PC-9 (cell line): Measurements from ENCODE around the gene NPSR1. TPM values are rescaled to one million over a fixed set of nuclear protein-coding genes. Genes with fewer than 3 reads are reported as not detected.

Experiments used
- BruUV-seq: library from RNA; stranded (reverse); fragments of 400-500 nt; replicated peaks from 2 replicates; lab custom pipeline; 2021; lab: Mats Ljungman, UMichigan
- CTCF ChIA-PET: fragments of 300-600 bp; sonication (Branson Sonifier 250); formaldehyde crosslinking; loops from one replicate; lab custom pipeline; 2022; ENCODE audit warnings: antibody characterized with exemption; lab: Charles Lee
- POLR2A ChIA-PET: fragments of 300-600 bp; sonication (Branson Sonifier 250); formaldehyde crosslinking; loops from one replicate; lab custom pipeline; 2022; ENCODE audit warnings: antibody characterized with exemption; ENCODE audit not compliant: unreplicated experiment; lab: Charles Lee
- DNase-seq, 2 experiments: peaks; one replicate each; pipeline versions ENCODE4 v3.0.0 to v3.0.0-alpha.2; 2015 to 2022; ENCODE audit warnings: mixed read lengths in 1 of 2
- H2AFZ ChIP-seq: fragments of 200-600 bp; sonication (generic); 2 replicates; pipeline ENCODE4 v1.8.1; 2017; ENCODE audit warnings: antibody characterized with exemption
- H3F3A ChIP-seq: fragments of 200-600 bp; sonication (generic); 2 replicates; pipeline ENCODE4 v1.8.1; 2017; ENCODE audit warnings: antibody characterized with exemption, mild to moderate bottlenecking, low read depth; ENCODE audit not compliant: insufficient read depth
- H3K27ac ChIP-seq: fragments of 200-600 bp; sonication (generic); 2 replicates; pipeline ENCODE4 v1.6.1; 2016; ENCODE audit warnings: mixed run types
- H3K27me3 ChIP-seq: fragments of 200-600 bp; sonication (generic); 2 replicates; pipeline ENCODE4 v1.6.1; 2016; ENCODE audit warnings: low read depth, mixed run types; ENCODE audit not compliant: insufficient read depth
- H3K36me3 ChIP-seq: fragments of 200-600 bp; sonication (generic); 2 replicates; pipeline ENCODE4 v1.6.1; 2016; ENCODE audit warnings: low read depth, mixed run types
- H3K4me1 ChIP-seq: fragments of 200-600 bp; sonication (generic); replicated peaks from 2 replicates; pipeline ENCODE4 v1.6.1; 2016; ENCODE audit warnings: mixed run types; ENCODE audit not compliant: insufficient read depth
- H3K4me2 ChIP-seq: fragments of 200-600 bp; sonication (generic); 2 replicates; pipeline ENCODE4 v1.6.1; 2017; ENCODE audit warnings: mixed run types
- H3K4me3 ChIP-seq: fragments of 200-600 bp; sonication (generic); 2 replicates; pipeline ENCODE4 v1.6.1; 2016; ENCODE audit warnings: mixed run types
- H3K79me2 ChIP-seq: fragments of 200-600 bp; sonication (generic); 2 replicates; pipeline ENCODE4 v1.6.1; 2017; ENCODE audit warnings: low read depth, mixed run types
- H3K9me2 ChIP-seq: fragments of 200-600 bp; sonication (generic); 2 replicates; pipeline ENCODE4 v1.8.1; 2017; ENCODE audit warnings: mild to moderate bottlenecking; ENCODE audit not compliant: insufficient read depth
- H3K9me3 ChIP-seq: fragments of 200-600 bp; sonication (generic); 2 replicates; pipeline ENCODE4 v1.8.1; 2016; ENCODE audit warnings: low read depth; ENCODE audit not compliant: insufficient read depth
- H4K20me1 ChIP-seq: fragments of 200-600 bp; sonication (generic); 2 replicates; pipeline ENCODE4 v1.8.1; 2017; ENCODE audit not compliant: insufficient read depth
- EZH2 ChIP-seq: fragments of 200-600 bp; sonication (generic); IDR thresholded peaks from 2 replicates; pipeline ENCODE4 v1.8.0; 2017; ENCODE audit warnings: antibody characterized with exemption, low read depth
- intact Hi-C: fragments of 100-400 bp; cut with micrococcal nuclease; formaldehyde crosslinking; loops from one replicate; pipeline ENCODE4 v1.10.0; 2022; ENCODE audit not compliant: unreplicated experiment
- total RNA-seq: library from RNA; stranded (reverse); gene quantifications from 2 replicates; pipeline ENCODE4 v1.2.3, GENCODE V29; 2021
- TF ChIP-seq, protein P1 (sequence below): fragments of 200-600 bp; sonication (generic); conservative IDR thresholded peaks from 2 replicates; pipeline ENCODE4 v1.6.1; 2017; ENCODE audit warnings: mixed run types, antibody characterized with exemption, mild to moderate bottlenecking, moderate library complexity

Gene NPSR1
- total RNA-seq, 1 experiment from 2014 or later = not detected

DNA sequence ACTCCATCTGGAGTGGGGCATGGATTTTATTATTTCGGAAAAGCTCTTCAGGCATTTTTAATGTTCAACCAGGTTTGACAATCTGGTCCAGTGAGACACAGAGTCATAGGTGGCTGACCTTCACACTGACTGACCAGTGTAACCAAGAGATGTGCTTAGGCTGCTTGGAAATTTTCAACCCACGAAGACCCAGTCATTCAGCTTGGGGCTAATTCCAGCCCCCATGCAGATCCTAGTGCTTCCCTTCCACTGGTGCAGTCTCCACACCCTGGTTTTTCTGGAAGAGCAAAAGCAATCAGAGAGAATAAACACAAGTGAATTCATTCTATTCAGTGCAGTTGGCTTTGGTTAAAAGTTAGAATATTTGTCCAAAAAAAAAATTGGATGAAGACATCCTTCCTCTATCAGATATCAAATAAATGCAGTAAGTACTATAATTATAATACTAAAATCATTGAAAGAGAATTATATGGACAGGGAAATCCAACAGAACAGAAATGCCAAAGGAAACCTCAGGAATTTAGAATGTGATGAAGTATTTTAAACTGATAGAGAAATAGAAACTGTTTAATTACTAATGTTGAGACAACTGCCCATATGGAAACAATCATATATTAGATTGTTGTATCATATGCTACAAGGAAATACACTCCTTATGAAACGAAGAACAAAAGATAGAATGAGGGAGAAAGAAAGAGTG, 178.0 kb downstream of the NPSR1 start:
- Histone ChIP-seq H3K4me2 (no peak overlapping the region), H3K27ac (no peak overlapping the region), H4K20me1 (no peaks in the 10 kb centered on the region), H3K4me3 (no peak overlapping the region), H3K79me2 (no peaks in the 10 kb centered on the region), H3K4me1 (peaks cover 26% of the 10 kb centered on the region), H2AFZ (no peak overlapping the region), H3K9me3 (no peaks in the 10 kb centered on the region), H3F3A (no peaks in the 10 kb centered on the region), H3K9me2 (no peaks in the 10 kb centered on the region), H3K36me3 (no peaks in the 10 kb centered on the region), H3K27me3 (no peaks in the 10 kb centered on the region)
- intact Hi-C loops = no loop called here
- no peak for DNase-seq
- POLR2A ChIA-PET = no interaction called here
- CTCF ChIA-PET = no interaction called here
- no peak for TF ChIP-seq EZH2
- no TSS peak for BruUV-seq

DNA sequence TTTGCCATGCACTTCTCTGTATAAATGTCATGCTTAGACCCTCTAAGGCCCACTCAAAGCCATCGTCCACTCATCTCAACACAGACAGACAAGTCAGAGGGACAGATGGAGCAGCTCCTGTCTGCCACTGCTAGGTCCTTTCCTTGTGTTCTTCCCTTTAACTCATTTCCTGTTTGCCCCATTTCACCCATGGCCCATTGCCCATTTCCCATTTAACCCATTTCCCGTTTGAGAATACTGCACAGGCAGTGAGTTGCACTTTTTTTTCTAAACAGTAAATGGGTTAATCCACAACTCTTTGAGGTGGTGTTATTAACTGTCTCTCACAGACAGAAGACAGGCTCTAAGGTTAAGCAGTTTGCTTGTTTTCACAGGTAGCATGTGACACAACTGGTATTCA, 179.3 kb downstream of the NPSR1 start:
- H3K36me3 ChIP-seq = no peaks in the 10 kb centered on the region
- H3K9me3 ChIP-seq = no peaks in the 10 kb centered on the region
- H3K27me3 ChIP-seq = no peaks in the 10 kb centered on the region
- H3K4me1 ChIP-seq = peaks cover 26% of the 10 kb centered on the region
- H3K9me2 ChIP-seq = no peaks in the 10 kb centered on the region
- ChIA-PET POLR2A (interaction anchor here (0.7 kb wide), 1 partner anchor 197 kb away, joined by 4 read pairs; no protein-coding TSS in a partner anchor), CTCF (no interaction called here)
- DNase-seq = no peak
- no peak overlapping the region for H3K27ac ChIP-seq
- H3F3A ChIP-seq = no peaks in the 10 kb centered on the region
- BruUV-seq = no TSS peak
- no peaks in the 10 kb centered on the region for H3K79me2 ChIP-seq
- H3K4me3 ChIP-seq = no peak overlapping the region
- intact Hi-C loops = no loop called here
- TF ChIP-seq, protein P1, sequence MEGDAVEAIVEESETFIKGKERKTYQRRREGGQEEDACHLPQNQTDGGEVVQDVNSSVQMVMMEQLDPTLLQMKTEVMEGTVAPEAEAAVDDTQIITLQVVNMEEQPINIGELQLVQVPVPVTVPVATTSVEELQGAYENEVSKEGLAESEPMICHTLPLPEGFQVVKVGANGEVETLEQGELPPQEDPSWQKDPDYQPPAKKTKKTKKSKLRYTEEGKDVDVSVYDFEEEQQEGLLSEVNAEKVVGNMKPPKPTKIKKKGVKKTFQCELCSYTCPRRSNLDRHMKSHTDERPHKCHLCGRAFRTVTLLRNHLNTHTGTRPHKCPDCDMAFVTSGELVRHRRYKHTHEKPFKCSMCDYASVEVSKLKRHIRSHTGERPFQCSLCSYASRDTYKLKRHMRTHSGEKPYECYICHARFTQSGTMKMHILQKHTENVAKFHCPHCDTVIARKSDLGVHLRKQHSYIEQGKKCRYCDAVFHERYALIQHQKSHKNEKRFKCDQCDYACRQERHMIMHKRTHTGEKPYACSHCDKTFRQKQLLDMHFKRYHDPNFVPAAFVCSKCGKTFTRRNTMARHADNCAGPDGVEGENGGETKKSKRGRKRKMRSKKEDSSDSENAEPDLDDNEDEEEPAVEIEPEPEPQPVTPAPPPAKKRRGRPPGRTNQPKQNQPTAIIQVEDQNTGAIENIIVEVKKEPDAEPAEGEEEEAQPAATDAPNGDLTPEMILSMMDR = no peak
- no peak for TF ChIP-seq EZH2
- H2AFZ ChIP-seq = 0 out of 2 replicates have a peak overlapping the region, but pooled peaks have one; percentile 4
- H4K20me1 ChIP-seq = no peaks in the 10 kb centered on the region
- no peak overlapping the region for H3K4me2 ChIP-seq

GRCh38 chr7:34837801-34838201, 179.8 kb downstream of the NPSR1 start:
- BruUV-seq = no TSS peak
- TF ChIP-seq EZH2 = no peak
- TF ChIP-seq, protein P1 = no peak
- ChIA-PET CTCF (no interaction called here), POLR2A (interaction anchor here (0.7 kb wide), 1 partner anchor 197 kb away, joined by 4 read pairs; no protein-coding TSS in a partner anchor)
- H3K36me3 ChIP-seq = no peaks in the 10 kb centered on the region
- DNase-seq = peak in 1 of 2 experiments; percentile 31
- H3K4me3 ChIP-seq = no peak overlapping the region
- H2AFZ ChIP-seq = 0 out of 2 replicates have a peak overlapping the region, but pooled peaks have one; percentile 4
- no peaks in the 10 kb centered on the region for H4K20me1 ChIP-seq
- H3F3A ChIP-seq = no peaks in the 10 kb centered on the region
- no peaks in the 10 kb centered on the region for H3K27me3 ChIP-seq
- no peak overlapping the region for H3K27ac ChIP-seq
- intact Hi-C loops = loop anchor here (1.0 kb wide), 1 partner anchor 14 kb away; no protein-coding TSS in a partner anchor
- no peaks in the 10 kb centered on the region for H3K9me2 ChIP-seq
- H3K4me2 ChIP-seq = no peak overlapping the region
- no peaks in the 10 kb centered on the region for H3K9me3 ChIP-seq
- H3K79me2 ChIP-seq = no peaks in the 10 kb centered on the region
- H3K4me1 ChIP-seq = peaks cover 26% of the 10 kb centered on the region
